Common myeloid progenitor, CD34-positive (primary cell): Measurements from ENCODE around the gene ACIN1.

Experiments used
- CTCF ChIA-PET: fragments of 350-600 bp; sonication (Branson Sonifier 250); formaldehyde crosslinking; loops from one replicate; lab custom pipeline; 2021; ENCODE audit warnings: antibody characterized with exemption; lab: Charles Lee
- POLR2A ChIA-PET: fragments of 350-600 bp; sonication (Branson Sonifier 250); formaldehyde crosslinking; loops from one replicate; lab custom pipeline; 2021; ENCODE audit warnings: antibody characterized with exemption; lab: Charles Lee
- DNase-seq, 3 donors: peaks; one replicate each; pipeline versions ENCODE4 v3.0.0 to v3.0.0-alpha.2; 2013
- H3K27ac ChIP-seq, 2 experiments: 1 replicate in 1 of 2; 2 replicates in 1 of 2; pipeline ENCODE4 v1.7.0; 2013; ENCODE audit warnings: inconsistent platforms in 2 of 2, low read length in 2 of 2, mild to moderate bottlenecking in 2 of 2, low read depth in 1 of 2, moderate library complexity in 1 of 2; ENCODE audit not compliant: severe bottlenecking in 2 of 2, insufficient read depth in 1 of 2, poor library complexity in 1 of 2
- H3K27me3 ChIP-seq, 5 experiments: replicated peaks in 2 of 5; 1 replicate in 3 of 5; 2 replicates in 2 of 5; pipeline versions ENCODE4 v1.6.1 to v1.7.0; 2013; ENCODE audit warnings: low read length in 4 of 5, mild to moderate bottlenecking in 2 of 5, moderate library complexity in 2 of 5, inconsistent platforms in 1 of 5; ENCODE audit not compliant: insufficient read depth in 5 of 5, control insufficient read depth in 4 of 5
- H3K36me3 ChIP-seq, 4 experiments: 1 replicate in 2 of 4; 2 replicates in 2 of 4; pipeline versions ENCODE4 v1.6.1 to v1.7.0; 2013; ENCODE audit warnings: low read length in 3 of 4, control low read depth in 1 of 4, mild to moderate bottlenecking in 1 of 4; ENCODE audit not compliant: control insufficient read depth in 4 of 4, insufficient read depth in 4 of 4
- H3K4me1 ChIP-seq, 4 experiments: 1 replicate in 3 of 4; 2 replicates in 1 of 4; pipeline versions ENCODE4 v1.6.1 to v1.7.1; 2013; ENCODE audit warnings: low read length in 3 of 4, mild to moderate bottlenecking in 3 of 4, control low read depth in 1 of 4, inconsistent platforms in 1 of 4, moderate library complexity in 1 of 4; ENCODE audit not compliant: control insufficient read depth in 4 of 4, insufficient read depth in 4 of 4; ENCODE audit errors: control extremely low read depth in 1 of 4
- H3K4me3 ChIP-seq, 7 experiments: 1 replicate in 4 of 7; 2 replicates in 3 of 7; pipeline versions ENCODE4 v1.5.1 to v1.7.0; 2013; ENCODE audit warnings: mild to moderate bottlenecking in 7 of 7, low read length in 6 of 7, moderate library complexity in 6 of 7, inconsistent platforms in 2 of 7, low read depth in 2 of 7, control low read depth in 1 of 7; ENCODE audit not compliant: insufficient read depth in 4 of 7, control insufficient read depth in 1 of 7; ENCODE audit errors: extremely low read depth in 1 of 7
- H3K9me3 ChIP-seq, 5 experiments: 1 replicate in 4 of 5; 2 replicates in 1 of 5; pipeline versions ENCODE4 v1.6.1 to v1.7.1; 2013; ENCODE audit warnings: low read length in 4 of 5, mild to moderate bottlenecking in 2 of 5, inconsistent platforms in 1 of 5, low read depth in 1 of 5, moderate library complexity in 1 of 5; ENCODE audit not compliant: control insufficient read depth in 4 of 5, insufficient read depth in 2 of 5; ENCODE audit errors: control extremely low read depth in 1 of 5
- WGBS: methylation state at CpG from one replicate; pipeline ENCODE4 v1.1.5; 2013; ENCODE audit not compliant: insufficient coverage; 5-methylcytosine and 5-hydroxymethylcytosine counted together

Gene ACIN1

GRCh38 chr14:23086565-23086964, 8.4 kb downstream of the ACIN1 start:
- 75% methylated on average over 1 of the region's 1 CpG for WGBS
- H3K36me3 ChIP-seq = peaks cover 35 to 88% (median 60%) of the 10 kb centered on the region in 4 experiments

GRCh38 chr14:23085458-23085857, 9.5 kb downstream of the ACIN1 start:
- Histone ChIP-seq H3K4me3 (no peak overlapping the region), H3K4me1 (no peaks in the 10 kb centered on the region), H3K27me3 (no peaks in the 10 kb centered on the region), H3K27ac (no peak overlapping the region), H3K36me3 (peaks cover 40 to 90% (median 62%) of the 10 kb centered on the region in 4 experiments), H3K9me3 (no peaks in the 10 kb centered on the region)
- 95% methylated on average over 2 of the region's 3 CpGs for WGBS
- DNase-seq = no peak
- POLR2A ChIA-PET = interaction anchor here (1.2 kb wide), 1 partner anchor 9 kb away, joined by 5 read pairs; the partner anchor contains the start of genes ACIN1 and C14orf119
- CTCF ChIA-PET = interaction anchor here (1.2 to 17.5 kb wide), 6 partner anchors 9 to 87 kb away, joined by 3 to 200 read pairs (median 8); partner anchors contain the start of genes ACIN1 and C14orf119

More at GRCh38 chr14:23086565-23086964, 8.4 kb downstream of the ACIN1 start:
- H3K4me3 ChIP-seq = no peak overlapping the region
- peaks cover 0 to under 1% (median 0%) of the 10 kb centered on the region in 4 experiments for H3K4me1 ChIP-seq
- H3K9me3 ChIP-seq = no peaks in the 10 kb centered on the region
- DNase-seq = no peak
- POLR2A ChIA-PET = no interaction called here
- H3K27me3 ChIP-seq = no peaks in the 10 kb centered on the region
- CTCF ChIA-PET = interaction anchor here (1.3 to 17.5 kb wide), 4 partner anchors 8 to 25 kb away, joined by 3 to 200 read pairs (median 82); partner anchors contain the start of genes ACIN1 and C14orf119
- no peak overlapping the region for H3K27ac ChIP-seq

- CTCF ChIA-PET = interaction anchor here (1.0 to 17.5 kb wide), 6 partner anchors 6 to 40 kb away, joined by 4 to 200 read pairs (median 10); partner anchors contain the start of genes ACIN1 and C14orf119
- peaks cover 45 to 91% (median 68%) of the 10 kb centered on the region in 4 experiments for H3K36me3 ChIP-seq
- no peaks in the 10 kb centered on the region for H3K4me1 ChIP-seq
- H3K4me3 ChIP-seq = no peak overlapping the region
- no peak for DNase-seq
- H3K27ac ChIP-seq = no peak overlapping the region
- WGBS = no CpG with 5 or more reads among the region's 1 CpG
- H3K27me3 ChIP-seq = no peaks in the 10 kb centered on the region
- POLR2A ChIA-PET = no interaction called here
- no peaks in the 10 kb centered on the region for H3K9me3 ChIP-seq
Observed at GRCh38 chr14:23080474-23080873, 14.5 kb downstream of the ACIN1 start.

- POLR2A ChIA-PET = no interaction called here
- H3K27ac ChIP-seq = peak overlapping the region; percentile 0 to 28
- 100% methylated on average over 2 of the region's 2 CpGs for WGBS
- DNase-seq = no peak
- H3K36me3 ChIP-seq = peaks cover 46 to 87% (median 69%) of the 10 kb centered on the region in 4 experiments
- CTCF ChIA-PET = interaction anchor here (1.0 to 17.5 kb wide), 6 partner anchors 5 to 108 kb away, joined by 3 to 200 read pairs (median 8); no protein-coding TSS in a partner anchor
- H3K27me3 ChIP-seq = no peaks in the 10 kb centered on the region
- no peaks in the 10 kb centered on the region for H3K4me1 ChIP-seq
- H3K9me3 ChIP-seq = no peaks in the 10 kb centered on the region
- no peak overlapping the region for H3K4me3 ChIP-seq
Observed at GRCh38 chr14:23079716-23080115, 15.2 kb downstream of the ACIN1 start.

- peaks cover 44 to 92% (median 70%) of the 10 kb centered on the region in 4 experiments for H3K36me3 ChIP-seq
- no peak for DNase-seq
- no peak overlapping the region for H3K4me3 ChIP-seq
- no peaks in the 10 kb centered on the region for H3K9me3 ChIP-seq
- no peaks in the 10 kb centered on the region for H3K4me1 ChIP-seq
- H3K27ac ChIP-seq = peak overlapping the region in 1 of 2 experiments; percentile 29
- H3K27me3 ChIP-seq = no peaks in the 10 kb centered on the region
- 89% methylated on average over 2 of the region's 2 CpGs for WGBS
- POLR2A ChIA-PET = interaction anchor here (0.9 to 2.1 kb wide), 2 partner anchors 17 to 33 kb away, joined by 3 to 16 read pairs; partner anchors contain the start of genes ACIN1 and C14orf119
- CTCF ChIA-PET = interaction anchor here (1.5 to 17.5 kb wide), 7 partner anchors 7 to 82 kb away, joined by 4 to 200 read pairs (median 34); partner anchors contain the start of genes ACIN1 and C14orf119
Observed at GRCh38 chr14:23078692-23079116, 16.2 kb downstream of the ACIN1 start.

GRCh38 chr14:23077962-23078361, 17.0 kb downstream of the ACIN1 start:
- Histone ChIP-seq H3K36me3 (peaks cover 42 to 89% (median 67%) of the 10 kb centered on the region in 4 experiments), H3K4me1 (no peaks in the 10 kb centered on the region), H3K9me3 (no peaks in the 10 kb centered on the region), H3K27ac (peak overlapping the region in 1 of 2 experiments; percentile 7), H3K27me3 (no peaks in the 10 kb centered on the region), H3K4me3 (no peak overlapping the region)
- 99% methylated on average over 5 of the region's 5 CpGs for WGBS
- ChIA-PET CTCF (interaction anchor here (0.9 to 17.5 kb wide), 20 partner anchors 8 to 210 kb away, joined by 3 to 200 read pairs (median 10); partner anchors contain the start of genes ACIN1 and C14orf119), POLR2A (interaction anchor here (2.1 kb wide), 1 partner anchor 17 kb away, joined by 16 read pairs; the partner anchor contains the start of genes ACIN1 and C14orf119)
- DNase-seq = no peak
